22Rv1 (cell line): Measurements from ENCODE around the gene UGT2B11.
A peak's percentile ranks its signal among the peaks of the same experiment; 100 is the strongest.
"Not testable (repeated sequence)": the region's sequence is repeated elsewhere in the genome, so short reads cannot be mapped to it uniquely, and the experiment has no call there.

Experiments
- ZFX ChIP-seq: fragments of 450-650 bp; IDR thresholded peaks from 2 replicates; pipeline ENCODE4 v1.6.1; 2017; ENCODE audit warnings: antibody characterized with exemption, borderline replicate concordance
- TF ChIP-seq, protein P1 (sequence below): fragments of 450-650 bp; IDR thresholded peaks from 2 replicates; pipeline ENCODE4 v1.5.1; 2017; ENCODE audit warnings: mild to moderate bottlenecking

GRCh38 chr4:69170233-69171134, 44.1 kb downstream of the UGT2B11 start:
- TF ChIP-seq, protein P1, sequence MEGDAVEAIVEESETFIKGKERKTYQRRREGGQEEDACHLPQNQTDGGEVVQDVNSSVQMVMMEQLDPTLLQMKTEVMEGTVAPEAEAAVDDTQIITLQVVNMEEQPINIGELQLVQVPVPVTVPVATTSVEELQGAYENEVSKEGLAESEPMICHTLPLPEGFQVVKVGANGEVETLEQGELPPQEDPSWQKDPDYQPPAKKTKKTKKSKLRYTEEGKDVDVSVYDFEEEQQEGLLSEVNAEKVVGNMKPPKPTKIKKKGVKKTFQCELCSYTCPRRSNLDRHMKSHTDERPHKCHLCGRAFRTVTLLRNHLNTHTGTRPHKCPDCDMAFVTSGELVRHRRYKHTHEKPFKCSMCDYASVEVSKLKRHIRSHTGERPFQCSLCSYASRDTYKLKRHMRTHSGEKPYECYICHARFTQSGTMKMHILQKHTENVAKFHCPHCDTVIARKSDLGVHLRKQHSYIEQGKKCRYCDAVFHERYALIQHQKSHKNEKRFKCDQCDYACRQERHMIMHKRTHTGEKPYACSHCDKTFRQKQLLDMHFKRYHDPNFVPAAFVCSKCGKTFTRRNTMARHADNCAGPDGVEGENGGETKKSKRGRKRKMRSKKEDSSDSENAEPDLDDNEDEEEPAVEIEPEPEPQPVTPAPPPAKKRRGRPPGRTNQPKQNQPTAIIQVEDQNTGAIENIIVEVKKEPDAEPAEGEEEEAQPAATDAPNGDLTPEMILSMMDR = 0 out of 2 replicates have a peak, but pooled peaks have one; percentile 11
- not testable (repeated sequence) for TF ChIP-seq ZFX
